Right cardiac atrium (tissue), 5 donors: Measurements from ENCODE around the gene ATRN. TPM values are rescaled to one million over a fixed set of nuclear protein-coding genes. Genes with fewer than 3 reads are reported as not detected.

Experiments
- ATAC-seq, 2 donors: fragments of 200-7000 bp; cut with Tn5 transposase; one replicate each; pipeline versions ENCODE4 v1.8.0 to v1.9.1; 2020; ENCODE audit warnings: moderate library complexity in 2 of 2, mild to moderate bottlenecking in 1 of 2
- DNase-seq, 3 donors: peaks; one replicate each; pipeline ENCODE4 v3.0.0-alpha.2; 2020
- H3K27ac ChIP-seq: one replicate; pipeline ENCODE4 v1.5.1; 2013; ENCODE audit warnings: mild to moderate bottlenecking, low read length, control low read depth, moderate library complexity
- H3K27me3 ChIP-seq: one replicate; pipeline ENCODE4 v1.6.1; 2013; ENCODE audit not compliant: control insufficient read depth, insufficient read depth
- H3K4me1 ChIP-seq: one replicate; pipeline ENCODE4 v1.6.1; 2013; ENCODE audit warnings: low read length; ENCODE audit not compliant: control insufficient read depth, insufficient read depth
- H3K4me3 ChIP-seq: one replicate; pipeline ENCODE4 v1.5.1; 2013; ENCODE audit warnings: low read length, control low read depth
- H3K9me3 ChIP-seq: one replicate; pipeline ENCODE4 v1.6.1; 2013; ENCODE audit warnings: low read length; ENCODE audit not compliant: control insufficient read depth
- WGBS: extraction: QIAGEN DNeasy Blood & Tissue Kit; methylation state at CpG from one replicate; pipeline ENCODE4 v1.1.7; 2013; 5-methylcytosine and 5-hydroxymethylcytosine counted together
- intact Hi-C, 4 donors: fragments of 100-400 bp; cut with DNase I; formaldehyde crosslinking; loops; one replicate each; pipeline versions ENCODE4 v1.11.0 to v1.14.0; 2022 to 2023
- polyA plus RNA-seq: library from polyadenylated mRNA; stranded (reverse); fragments of 200-250 nt; gene quantifications from one replicate; pipeline ENCODE4 v1.2.3, GENCODE V29; 2013
- total RNA-seq, 4 donors: library from RNA; stranded (reverse); fragmentation: NEBNext Ultra II Directional; extraction: Animal tissue kit (Norgen Biotek cat#: 25700); gene quantifications; one replicate each; pipeline ENCODE4 v1.2.1, GENCODE V29; 2021
- donor health status: healthy with polysubstance abuse.
- donor health status: DM: no; HTN: yes; CAD: no.
- donor health status: DM: no; HTN: no; CAD: no.
- donor health status: DM: no; HTN: yes; CAD: no; lungs with severe emphysema.
- donor health status: DM: yes; HTN: yes; CAD: no.

The ATRN gene
- total and polyA plus RNA-seq, 5 donors: 9.5 to 33.1 (median 31.7) TPM

GRCh38 chr20:3679749-3680700, 209.2 kb downstream of the ATRN start:
- peak overlapping the region; percentile 40 for H3K27ac ChIP-seq
- H3K27me3 ChIP-seq: no peaks in the 10 kb centered on the region
- DNase-seq (peak; percentile 80 to 90 (median 84)), ATAC-seq (peak; percentile 54 to 66)
- no peak overlapping the region for H3K4me3 ChIP-seq
- no peaks in the 10 kb centered on the region for H3K4me1 ChIP-seq
- WGBS: 55% methylated on average over 18 of the region's 18 CpGs
- intact Hi-C loops: loop anchor here (5.0 to 10.0 kb wide), 5 partner anchors 32 to 405 kb away; partner anchors contain the start of genes ADISSP (in 2 of the 4) and SIGLEC1 (in 2 of the 4)
- no peaks in the 10 kb centered on the region for H3K9me3 ChIP-seq

DNA sequence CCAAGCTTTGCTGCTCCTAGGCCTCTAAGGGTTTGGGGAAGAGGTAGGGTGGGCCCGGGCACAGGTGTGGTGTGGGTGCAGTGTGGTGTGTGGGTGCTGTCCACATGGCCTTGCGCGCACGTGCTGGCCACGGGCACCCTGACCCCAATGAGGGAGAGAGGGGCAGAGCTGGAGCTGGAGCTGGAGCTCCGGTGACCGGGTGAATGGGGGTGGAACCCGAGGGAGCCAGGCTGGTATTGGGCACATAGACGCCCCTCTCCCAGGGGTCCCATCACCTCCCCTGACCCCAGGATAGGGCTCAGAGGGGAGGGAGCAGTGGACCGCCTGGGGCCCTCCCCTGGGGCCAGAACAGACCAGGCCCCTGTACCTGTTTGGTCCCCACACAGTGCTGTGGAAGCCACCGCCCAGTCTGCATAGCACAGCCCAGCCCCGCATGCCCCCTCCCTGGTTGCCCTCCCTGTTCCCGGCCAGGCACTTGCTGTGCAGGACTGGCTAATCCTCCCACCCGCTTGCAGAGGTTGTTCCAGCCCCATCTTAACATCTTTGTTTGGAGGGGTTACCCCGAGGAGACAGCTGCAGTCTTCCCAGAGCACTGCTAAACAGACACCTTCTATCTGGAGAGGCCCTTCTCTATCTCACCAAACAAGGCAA, 210.0 kb downstream of the ATRN start:
- Histone ChIP-seq H3K4me3 (peak overlapping the region; percentile 40), H3K9me3 (no peaks in the 10 kb centered on the region), H3K4me1 (no peaks in the 10 kb centered on the region), H3K27me3 (no peaks in the 10 kb centered on the region), H3K27ac (peak overlapping the region; percentile 5)
- WGBS: 60% methylated on average over 15 of the region's 15 CpGs
- DNase-seq: peak in 2 of 3 donors; percentile 52 to 63
- intact Hi-C loops: loop anchor here in 1 of 4 donors (10.0 kb wide), 1 partner anchor 174 kb away; no protein-coding TSS in a partner anchor
- peak; percentile 7 for ATAC-seq

- intact Hi-C loops: loop anchor here in 1 of 4 donors (10.0 kb wide), 1 partner anchor 173 kb away; no protein-coding TSS in a partner anchor
- 12% methylated on average over 32 of the region's 32 CpGs for WGBS
- peaks cover under 1% of the 10 kb centered on the region for H3K4me1 ChIP-seq
- peak overlapping the region; percentile 40 for H3K4me3 ChIP-seq
- ATAC-seq: peak in 1 of 2 donors; percentile 1
- H3K27me3 ChIP-seq: no peaks in the 10 kb centered on the region
- no peak for DNase-seq
- no peaks in the 10 kb centered on the region for H3K9me3 ChIP-seq
- H3K27ac ChIP-seq: no peak overlapping the region
These were observed 210.6 kb downstream of the ATRN start for GRCh38 chr20:3681352-3681930.

DNA sequence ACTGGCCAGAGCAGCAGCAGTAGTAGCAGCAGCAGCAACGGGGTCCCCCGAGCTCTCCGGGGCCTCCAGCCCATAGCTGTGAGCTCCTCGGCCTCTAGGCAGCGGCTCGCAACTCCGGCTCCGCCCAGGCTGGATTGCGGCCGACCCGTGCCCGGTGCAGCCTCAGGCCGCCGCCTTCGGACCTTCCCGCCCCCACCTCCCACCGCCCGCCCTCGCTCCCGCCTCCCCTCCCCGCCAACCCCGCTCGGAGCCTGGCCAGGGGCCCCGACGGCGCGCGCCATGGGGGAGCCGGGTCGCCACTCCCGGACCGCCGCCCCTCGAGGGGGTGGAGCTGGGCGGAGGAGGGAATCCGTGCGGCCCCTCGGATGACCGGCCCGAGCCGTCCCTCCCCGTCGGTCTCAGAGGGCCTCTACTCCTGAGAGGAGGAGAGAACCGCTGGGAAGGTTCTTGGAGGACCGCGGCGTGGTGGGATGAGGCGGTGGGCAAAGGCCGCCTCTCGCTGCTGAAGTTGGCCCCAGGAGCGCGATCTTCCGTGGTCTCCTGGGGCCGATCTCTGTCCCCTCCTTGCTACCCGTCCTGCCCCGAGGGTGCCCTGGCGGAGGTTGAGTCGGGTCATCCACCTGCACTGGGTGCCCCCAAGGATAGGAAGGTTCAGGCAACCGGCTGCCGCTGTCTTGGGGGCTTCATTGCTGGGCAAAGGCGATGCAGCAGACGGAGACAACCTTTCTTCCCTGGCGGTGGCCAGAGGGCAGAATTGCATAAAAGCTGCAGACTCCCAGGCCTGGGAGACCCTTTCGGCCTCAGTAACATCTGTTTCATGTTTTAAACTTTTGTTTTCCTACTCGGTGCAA, 211.3 kb downstream of the ATRN start, which contains the start of gene ADAM33:
ADAM33 (minus strand) TSS at position 80 of the 851 bp plus-strand sequence; CDS start at position 74, 6 bp downstream.
- DNase-seq: peak; percentile 72 to 90 (median 88)
- no peaks in the 10 kb centered on the region for H3K27me3 ChIP-seq
- WGBS: 5% methylated on average over 65 of the region's 65 CpGs
- H3K9me3 ChIP-seq: no peaks in the 10 kb centered on the region
- H3K4me1 ChIP-seq: peaks cover 2% of the 10 kb centered on the region
- intact Hi-C loops: loop anchor here in 1 of 4 donors (10.0 kb wide), 1 partner anchor 173 kb away; no protein-coding TSS in a partner anchor
- ATAC-seq: peak; percentile 46 to 51
- H3K27ac ChIP-seq: peak within 1 kb of the TSS; percentile 4
- peak within 1 kb of the TSS; percentile 40 for H3K4me3 ChIP-seq

DNA sequence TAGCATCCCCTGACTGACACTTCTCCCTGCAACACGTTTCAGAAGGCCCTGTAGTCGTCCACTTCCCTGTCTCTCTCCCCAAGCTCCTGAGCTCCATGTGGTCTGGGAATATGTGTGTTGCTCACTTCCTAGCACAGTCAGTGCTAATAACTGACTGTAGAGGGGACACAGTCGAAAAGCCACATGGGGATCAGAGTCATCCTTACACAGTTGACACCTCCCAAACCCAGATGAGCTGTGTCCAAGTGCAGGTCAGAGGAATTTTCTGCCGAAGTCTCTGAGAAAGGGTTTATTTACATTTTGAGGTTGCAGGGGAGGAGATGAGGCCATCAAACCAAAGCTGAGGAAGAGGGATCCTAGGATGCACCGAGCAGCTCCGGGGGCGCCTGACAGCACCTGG, 214.5 kb downstream of the ATRN start:
- Histone ChIP-seq H3K4me1 (peaks cover 2% of the 10 kb centered on the region), H3K27ac (no peak overlapping the region), H3K9me3 (no peaks in the 10 kb centered on the region), H3K4me3 (no peak overlapping the region), H3K27me3 (no peaks in the 10 kb centered on the region)
- ATAC-seq (no peak), DNase-seq (no peak)
- intact Hi-C loops: loop anchor here in 1 of 4 donors (10.0 kb wide), 1 partner anchor 169 kb away; no protein-coding TSS in a partner anchor
- WGBS: 75% methylated on average over 7 of the region's 7 CpGs

GRCh38 chr20:3686421-3686820, 215.6 kb downstream of the ATRN start:
- no peak for ATAC-seq
- 64% methylated on average over 7 of the region's 7 CpGs for WGBS
- no peak overlapping the region for H3K27ac ChIP-seq
- H3K4me3 ChIP-seq: no peak overlapping the region
- H3K27me3 ChIP-seq: no peaks in the 10 kb centered on the region
- intact Hi-C loops: loop anchor here in 1 of 4 donors (10.0 kb wide), 1 partner anchor 168 kb away; no protein-coding TSS in a partner anchor
- H3K9me3 ChIP-seq: no peaks in the 10 kb centered on the region
- no peak for DNase-seq
- H3K4me1 ChIP-seq: peaks cover 2% of the 10 kb centered on the region

DNA sequence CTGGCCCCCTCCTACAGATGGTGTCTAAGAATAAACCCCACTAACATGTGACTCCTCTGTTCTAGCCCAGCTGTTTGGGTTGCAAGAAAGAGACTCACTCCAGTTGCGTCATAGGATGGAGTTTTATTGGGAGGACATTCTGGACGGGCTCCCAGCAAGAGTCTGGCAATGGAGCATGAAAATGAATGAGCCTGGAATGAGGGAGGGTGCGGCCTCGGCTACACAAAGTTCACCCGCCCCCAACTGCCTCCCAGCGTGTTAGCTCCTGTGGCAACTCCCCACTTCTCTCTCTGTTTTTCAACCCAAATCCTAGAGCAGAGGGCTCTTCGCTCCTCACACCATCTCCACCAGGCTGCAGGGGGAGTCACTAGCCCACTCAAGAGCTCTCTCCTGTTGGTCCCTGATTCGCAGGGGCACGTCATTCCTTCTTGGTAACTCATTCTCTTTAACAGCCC, 216.1 kb downstream of the ATRN start:
- intact Hi-C loops: loop anchor here in 1 of 4 donors (10.0 kb wide), 1 partner anchor 168 kb away; no protein-coding TSS in a partner anchor

GRCh38 chr20:3687655-3688054, 216.8 kb downstream of the ATRN start:
- Histone ChIP-seq H3K4me3 (no peak overlapping the region), H3K4me1 (peaks cover 2% of the 10 kb centered on the region), H3K27me3 (no peaks in the 10 kb centered on the region), H3K27ac (peak overlapping the region; percentile 85), H3K9me3 (no peaks in the 10 kb centered on the region)
- ATAC-seq (peak; percentile 77 to 85), DNase-seq (peak in 1 of 3 donors; percentile 47)
- WGBS: 59% methylated on average over 2 of the region's 2 CpGs
- intact Hi-C loops: loop anchor here in 1 of 4 donors (10.0 kb wide), 1 partner anchor 167 kb away; no protein-coding TSS in a partner anchor

More for the DNA sequence above, 216.1 kb downstream of the ATRN start:
- Histone ChIP-seq H3K9me3 (no peaks in the 10 kb centered on the region), H3K4me3 (no peak overlapping the region), H3K27ac (peak overlapping the region; percentile 85), H3K4me1 (peaks cover 2% of the 10 kb centered on the region), H3K27me3 (no peaks in the 10 kb centered on the region)
- 31% methylated on average over 9 of the region's 9 CpGs for WGBS
- DNase-seq: peak; percentile 89 to 94 (median 90)
- ATAC-seq: peak; percentile 85 to 88

- DNase-seq: peak in 1 of 3 donors; percentile 34
- peaks cover 2% of the 10 kb centered on the region for H3K4me1 ChIP-seq
- H3K9me3 ChIP-seq: no peaks in the 10 kb centered on the region
- no peak overlapping the region for H3K4me3 ChIP-seq
- no peaks in the 10 kb centered on the region for H3K27me3 ChIP-seq
- H3K27ac ChIP-seq: no peak overlapping the region
- intact Hi-C loops: loop anchor here in 1 of 4 donors (10.0 kb wide), 1 partner anchor 165 kb away; no protein-coding TSS in a partner anchor
- no peak for ATAC-seq
- WGBS: 92% methylated on average over 11 of the region's 11 CpGs
These were observed 219.2 kb downstream of the ATRN start for GRCh38 chr20:3689978-3690377.
